ENCODE results near the gene MAT2B. TPM values are rescaled to one million over a fixed set of nuclear protein-coding genes. Genes with fewer than 3 reads are reported as not detected.

Gene MAT2B
- total and polyA plus RNA-seq, 2 of the 8 experiments (the other 6 are each of a cell fraction or from before 2014, with no cell fraction given): 33.9 to 65.2 TPM

- H4K5ac ChIP-seq (ENCODE audit: insufficient read length, low read depth, low read length): no peak overlapping the region
- H3K4ac ChIP-seq (replicated peaks; ENCODE audit: insufficient read length, low read depth, low read length): no peak overlapping the region
- H2BK5ac ChIP-seq (ENCODE audit: low read depth, low read length): no peak overlapping the region
- no peak overlapping the region for H4K91ac ChIP-seq (replicated peaks; ENCODE audit: insufficient read length, low read length)
- no peaks in the 10 kb centered on the region for H3K79me2 ChIP-seq (ENCODE audit: control insufficient read depth in 1 of 2, insufficient read depth in 2 of 2, low read length in 2 of 2)
- no peak overlapping the region for H2BK15ac ChIP-seq (ENCODE audit: low read length)
- H3K79me1 ChIP-seq (ENCODE audit: low read depth, low read length): no peaks in the 10 kb centered on the region
- CTCF ChIA-PET (ENCODE audit: partially characterized antibody): interaction anchor here (0.7 to 1.0 kb wide), 2 partner anchors 10 to 23 kb away, joined by 3 read pairs; no protein-coding TSS in a partner anchor
- peaks cover 6 to 87% (median 45%) of the 10 kb centered on the region in 4 experiments for H3K36me3 ChIP-seq (ENCODE audit: control insufficient read depth in 2 of 4, insufficient read depth in 4 of 4, low read length in 3 of 4)
- no peak overlapping the region for H3K4me3 ChIP-seq (ENCODE audit: extremely low read depth in 1 of 4, insufficient read depth in 2 of 4, low read depth in 3 of 4, low read length in 4 of 4)
- H3K4me1 ChIP-seq (replicated peaks in 1 of 4; ENCODE audit: control insufficient read depth in 3 of 4, insufficient read depth in 4 of 4, low read length in 3 of 4): no peaks in the 10 kb centered on the region
- DNase-seq (ENCODE audit: low read depth in 1 of 2, low spot score in 2 of 2) (no peak), FAIRE-seq (no peak)
- no peaks in the 10 kb centered on the region for H3K9me3 ChIP-seq (ENCODE audit: insufficient read depth in 2 of 2, low read depth in 1 of 2, low read length in 1 of 2)
- H3K23ac ChIP-seq (ENCODE audit: insufficient read length): no peak overlapping the region
- POLR2A ChIA-PET (ENCODE audit: partially characterized antibody): no interaction called here
- no peak overlapping the region for H2AFZ ChIP-seq (ENCODE audit: low read length)
- H3K4me2 ChIP-seq (ENCODE audit: insufficient read depth in 1 of 2, low read depth in 2 of 2, low read length in 2 of 2): no peak overlapping the region
- no peak overlapping the region for H4K8ac ChIP-seq (ENCODE audit: extremely low read depth, insufficient read depth, low read length)
- no peak overlapping the region for H3K9ac ChIP-seq (replicated peaks in 1 of 4; ENCODE audit: extremely low read depth in 1 of 4, low read depth in 3 of 4, low read length in 3 of 4)
- no peak overlapping the region for H2BK12ac ChIP-seq (ENCODE audit: low read depth, low read length)
- no peaks in the 10 kb centered on the region for H3K23me2 ChIP-seq (ENCODE audit: low read depth, low read length)
- H2BK120ac ChIP-seq (replicated peaks; ENCODE audit: low read depth, low read length): no peak overlapping the region
- peaks cover 0 to 1% of the 10 kb centered on the region in 2 experiments for H4K20me1 ChIP-seq (replicated peaks in 1 of 2; ENCODE audit: control insufficient read depth in 1 of 2, insufficient read depth in 2 of 2, low read length in 2 of 2)
- H3K18ac ChIP-seq (ENCODE audit: extremely low read depth, low read length): no peak overlapping the region
- no peak overlapping the region for H2BK20ac ChIP-seq (ENCODE audit: low read length)
- no peak overlapping the region for H3K27ac ChIP-seq (ENCODE audit: low read depth, low read length)
- no peak overlapping the region for H3K14ac ChIP-seq (ENCODE audit: insufficient read length)
- no peak overlapping the region for H3K56ac ChIP-seq (replicated peaks; ENCODE audit: insufficient read length, low read depth, low read length)
- 96% methylated on average over 1 of the region's 1 CpG; no CpG with 5 or more reads in 1 of the 2 experiments for WGBS, 2 experiments (ENCODE audit: extremely low coverage in 1 of 2, insufficient coverage in 1 of 2, insufficient read length in 1 of 2, insufficient replicate concordance in 2 of 2, low coverage in 1 of 2, low lambda C conversion rate in 2 of 2, missing lambda C conversion rate in 1 of 2)
- no peaks in the 10 kb centered on the region for H3K27me3 ChIP-seq (replicated peaks in 1 of 4; ENCODE audit: control insufficient read depth in 3 of 4, extremely low read depth in 1 of 4, insufficient read depth in 3 of 4, low read length in 3 of 4)
- no peak overlapping the region for H2AK5ac ChIP-seq (ENCODE audit: low read depth, low read length)
- TF ChIP-seq PHF8 (conservative IDR thresholded peaks at IDR 0.05; ENCODE audit: low read depth, low read length) (no peak), RNF2 (IDR thresholded peaks at IDR 0.05; ENCODE audit: borderline replicate concordance, low read depth, low read length, missing control alignments, poor library complexity, severe bottlenecking) (no peak), SRF (IDR thresholded peaks at IDR 0.05; ENCODE audit: low read depth, low read length) (no peak), HDAC6 (IDR thresholded peaks at IDR 0.05; ENCODE audit: low read depth, low read length) (no peak), JUN (IDR thresholded peaks at IDR 0.05; ENCODE audit: low read depth, low read length) (no peak), BACH1 (IDR thresholded peaks at IDR 0.05; ENCODE audit: low read length) (no peak), KDM1A (IDR thresholded peaks at IDR 0.05; ENCODE audit: borderline replicate concordance, low read length) (no peak), FOSL1 (IDR thresholded peaks at IDR 0.05; ENCODE audit: insufficient read depth, low read depth, low read length) (no peak), JUND (IDR thresholded peaks at IDR 0.05; ENCODE audit: low read length) (no peak), TAF7 (optimal IDR thresholded peaks at IDR 0.05; ENCODE audit: borderline replicate concordance, low read depth, low read length) (no peak), ATF3 (IDR thresholded peaks at IDR 0.05; ENCODE audit: insufficient read depth, low read depth, low read length) (no peak)
These were observed 26.5 kb upstream of the MAT2B start for GRCh38 chr5:163478982-163479271.
